ENCODE measurements around the gene CHRNB2. TPM values are rescaled to one million over a fixed set of nuclear protein-coding genes. Genes with fewer than 3 reads are reported as not detected.

Gene CHRNB2
- total and polyA plus RNA-seq, 2 experiments from 2014 or later, result not detected

- Histone ChIP-seq H3K4me1 (ENCODE audit: insufficient read depth) (peaks cover 12% of the 10 kb centered on the region), H3K27ac (peak overlapping the region; percentile 82), H3K79me2 (ENCODE audit: insufficient read depth) (peaks cover 43% of the 10 kb centered on the region), H3K4me3 (peak overlapping the region; percentile 100), H3K9me2 (ENCODE audit: insufficient read depth) (no peaks in the 10 kb centered on the region), H3K36me3 (ENCODE audit: low read depth) (peaks cover 15% of the 10 kb centered on the region), H4K20me1 (ENCODE audit: insufficient read depth) (no peaks in the 10 kb centered on the region), H3K9me3 (ENCODE audit: low read depth) (no peaks in the 10 kb centered on the region), H3K4me2 (ENCODE audit: unreplicated experiment) (peak overlapping the region; percentile 86), H3F3A (ENCODE audit: insufficient read depth) (peaks cover 9% of the 10 kb centered on the region), H3K9ac (peak overlapping the region; percentile 77), H3K27me3 (replicated peaks; ENCODE audit: insufficient read depth) (no peaks in the 10 kb centered on the region), H2AFZ (peak overlapping the region; percentile 88)
- no peak for TF ChIP-seq EZH2phosphoT487 (IDR thresholded peaks at IDR 0.05; ENCODE audit: insufficient read depth, low read depth)
- no peak for TF ChIP-seq EZH2 (IDR thresholded peaks at IDR 0.05; ENCODE audit: insufficient read depth, poor library complexity, severe bottlenecking)
- in situ Hi-C loops (cut with MboI), result no loop called here
- 1% methylated on average over 45 to 48 of the region's 57 CpGs for WGBS, 2 experiments (ENCODE audit: low coverage in 1 of 2, low lambda C conversion rate in 2 of 2, missing lambda C conversion rate in 2 of 2)
- DNase-seq, result peak; percentile 99
These were observed 8.7 kb upstream of the CHRNB2 start for GRCh38 chr1:154558720-154559465.

GRCh38 chr1:154559466-154560044 is 8.0 kb upstream of the CHRNB2 start:
- in situ Hi-C loops (cut with MboI), result loop anchor here (10.0 kb wide), 1 partner anchor 325 kb away; no protein-coding TSS in a partner anchor
- H3K36me3 ChIP-seq (ENCODE audit: low read depth), result peaks cover 9% of the 10 kb centered on the region; the same call in 1 of the 2 replicates

GRCh38 chr1:154565876-154566275 is 1.7 kb upstream of the CHRNB2 start:
- no peaks in the 10 kb centered on the region for H3K9me2 ChIP-seq (ENCODE audit: insufficient read depth)
- 72 to 75% methylated on average over 6 of the region's 6 CpGs for WGBS, 2 experiments (ENCODE audit: low coverage in 1 of 2, low lambda C conversion rate in 2 of 2, missing lambda C conversion rate in 2 of 2)
- no peak for DNase-seq

More at GRCh38 chr1:154559466-154560044, 8.0 kb upstream of the CHRNB2 start:
- no peaks in the 10 kb centered on the region for H3K9me3 ChIP-seq (ENCODE audit: low read depth)
- H4K20me1 ChIP-seq (ENCODE audit: insufficient read depth), result no peaks in the 10 kb centered on the region
- H3K79me2 ChIP-seq (ENCODE audit: insufficient read depth), result peaks cover 36% of the 10 kb centered on the region
- peak overlapping the region; percentile 100 for H3K4me3 ChIP-seq
- no peaks in the 10 kb centered on the region for H3K9me2 ChIP-seq (ENCODE audit: insufficient read depth)
- H3K9ac ChIP-seq, result peak overlapping the region; percentile 77
- peak; percentile 94 for DNase-seq
- WGBS, 2 experiments (ENCODE audit: low coverage in 1 of 2, low lambda C conversion rate in 2 of 2, missing lambda C conversion rate in 2 of 2), result 4% methylated on average over 13 of the region's 13 CpGs
- peak overlapping the region; percentile 88 for H2AFZ ChIP-seq
- TF ChIP-seq EZH2 (IDR thresholded peaks at IDR 0.05; ENCODE audit: insufficient read depth, poor library complexity, severe bottlenecking) (no peak), EZH2phosphoT487 (IDR thresholded peaks at IDR 0.05; ENCODE audit: insufficient read depth, low read depth) (no peak)
- H3F3A ChIP-seq (ENCODE audit: insufficient read depth), result peaks cover 9% of the 10 kb centered on the region
- H3K4me1 ChIP-seq (ENCODE audit: insufficient read depth), result peaks cover 12% of the 10 kb centered on the region
- no peaks in the 10 kb centered on the region for H3K27me3 ChIP-seq (replicated peaks; ENCODE audit: insufficient read depth)
- H3K4me2 ChIP-seq (ENCODE audit: unreplicated experiment), result peak overlapping the region; percentile 86
- peak overlapping the region; percentile 82 for H3K27ac ChIP-seq

GRCh38 chr1:154568157-154568815 is 708 bp downstream of the CHRNB2 start:
- Histone ChIP-seq H3K36me3 (ENCODE audit: low read depth) (no peaks in the 10 kb centered on the region), H3K9me2 (ENCODE audit: insufficient read depth) (no peaks in the 10 kb centered on the region), H3K9ac (no peak overlapping the region), H3K27ac (no peak overlapping the region), H3F3A (ENCODE audit: insufficient read depth) (no peaks in the 10 kb centered on the region), H3K4me3 (peak overlapping the region; percentile 60), H3K79me2 (ENCODE audit: insufficient read depth) (no peaks in the 10 kb centered on the region), H3K4me2 (ENCODE audit: unreplicated experiment) (peak overlapping the region; percentile 60), H3K9me3 (ENCODE audit: low read depth) (no peaks in the 10 kb centered on the region), H3K27me3 (replicated peaks; ENCODE audit: insufficient read depth) (peaks cover 8% of the 10 kb centered on the region), H3K4me1 (ENCODE audit: insufficient read depth) (no peaks in the 10 kb centered on the region), H4K20me1 (ENCODE audit: insufficient read depth) (no peaks in the 10 kb centered on the region), H2AFZ (no peak overlapping the region)
- in situ Hi-C loops (cut with MboI), result loop anchor here (10.0 kb wide), 1 partner anchor 317 kb away; no protein-coding TSS in a partner anchor
- DNase-seq, result no peak
- WGBS, 2 experiments (ENCODE audit: low coverage in 1 of 2, low lambda C conversion rate in 2 of 2, missing lambda C conversion rate in 2 of 2), result 19 to 21% methylated on average over 17 of the region's 17 CpGs
- TF ChIP-seq EZH2phosphoT487 (IDR thresholded peaks at IDR 0.05; ENCODE audit: insufficient read depth, low read depth), result no peak
- TF ChIP-seq EZH2 (IDR thresholded peaks at IDR 0.05; ENCODE audit: insufficient read depth, poor library complexity, severe bottlenecking), result no peak

More at GRCh38 chr1:154565876-154566275, 1.7 kb upstream of the CHRNB2 start:
- Histone ChIP-seq H3K4me3 (no peak overlapping the region), H3K4me1 (ENCODE audit: insufficient read depth) (no peaks in the 10 kb centered on the region), H3K9ac (no peak overlapping the region), H3K79me2 (ENCODE audit: insufficient read depth) (no peaks in the 10 kb centered on the region), H2AFZ (no peak overlapping the region), H3K9me3 (ENCODE audit: low read depth) (no peaks in the 10 kb centered on the region), H3F3A (ENCODE audit: insufficient read depth) (no peaks in the 10 kb centered on the region), H3K27ac (no peak overlapping the region), H4K20me1 (ENCODE audit: insufficient read depth) (no peaks in the 10 kb centered on the region), H3K27me3 (replicated peaks; ENCODE audit: insufficient read depth) (peaks cover 8% of the 10 kb centered on the region), H3K4me2 (ENCODE audit: unreplicated experiment) (no peak overlapping the region), H3K36me3 (ENCODE audit: low read depth) (no peaks in the 10 kb centered on the region)
- in situ Hi-C loops (cut with MboI), result loop anchor here (10.0 kb wide), 1 partner anchor 319 kb away; no protein-coding TSS in a partner anchor
- no peak for TF ChIP-seq EZH2 (IDR thresholded peaks at IDR 0.05; ENCODE audit: insufficient read depth, poor library complexity, severe bottlenecking)
- no peak for TF ChIP-seq EZH2phosphoT487 (IDR thresholded peaks at IDR 0.05; ENCODE audit: insufficient read depth, low read depth)

Measured in GM23248 (cell line).